Vagina (tissue), 2 donors: ENCODE measurements around the gene AKR1D1.

ENCODE experiments used
- POLR2A ChIP-seq, 2 donors: fragments of 450-650 bp; IDR thresholded peaks; one replicate each; pipeline ENCODE4 v1.6.1; 2017; ENCODE audit warnings: antibody characterized with exemption in 2 of 2, mild to moderate bottlenecking in 2 of 2, moderate library complexity in 2 of 2
- POLR2AphosphoS5 ChIP-seq, 2 donors: sonication (generic); formaldehyde crosslinking; IDR thresholded peaks; one replicate each; pipeline ENCODE4 v1.9.0; 2017; ENCODE audit warnings: antibody characterized with exemption in 2 of 2, mild to moderate bottlenecking in 2 of 2, low read depth in 1 of 2; ENCODE audit not compliant: insufficient read depth in 1 of 2
- TF ChIP-seq, protein P1 (sequence below), 3 experiments: fragments of 450-650 bp in 2 of 3; fragments of 200-600 bp in 1 of 3; sonication (generic) in 1 of 3; IDR thresholded peaks; one replicate each; pipeline ENCODE4 v1.5.1; 2017 to 2019; ENCODE audit warnings: antibody characterized with exemption in 3 of 3, mild to moderate bottlenecking in 2 of 3, moderate library complexity in 2 of 3

DNA sequence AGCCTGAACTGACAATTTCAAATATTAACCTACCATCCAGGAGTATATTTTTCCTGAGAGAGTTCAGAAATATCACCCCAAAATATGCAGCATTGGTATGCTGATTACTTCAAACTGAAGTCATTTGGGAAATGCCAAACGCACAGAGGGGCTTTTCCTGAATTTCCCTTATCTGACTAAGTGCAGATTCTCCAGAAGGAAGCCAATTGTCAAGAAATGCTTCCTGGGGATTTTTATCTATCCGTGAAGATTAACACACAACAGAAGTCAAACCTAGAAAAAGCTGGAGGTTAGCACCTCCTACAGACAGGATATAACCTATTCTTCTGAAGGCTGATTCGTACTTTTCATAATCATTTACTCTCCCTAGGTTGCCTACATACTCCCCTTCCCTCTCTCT is 91.0 kb downstream of the AKR1D1 start:
- TF ChIP-seq POLR2A (IDR thresholded peaks at IDR 0.05) (no peak), POLR2AphosphoS5 (IDR thresholded peaks at IDR 0.05; ENCODE audit: insufficient read depth in 1 of 2, low read depth in 1 of 2) (no peak)
- TF ChIP-seq, protein P1, sequence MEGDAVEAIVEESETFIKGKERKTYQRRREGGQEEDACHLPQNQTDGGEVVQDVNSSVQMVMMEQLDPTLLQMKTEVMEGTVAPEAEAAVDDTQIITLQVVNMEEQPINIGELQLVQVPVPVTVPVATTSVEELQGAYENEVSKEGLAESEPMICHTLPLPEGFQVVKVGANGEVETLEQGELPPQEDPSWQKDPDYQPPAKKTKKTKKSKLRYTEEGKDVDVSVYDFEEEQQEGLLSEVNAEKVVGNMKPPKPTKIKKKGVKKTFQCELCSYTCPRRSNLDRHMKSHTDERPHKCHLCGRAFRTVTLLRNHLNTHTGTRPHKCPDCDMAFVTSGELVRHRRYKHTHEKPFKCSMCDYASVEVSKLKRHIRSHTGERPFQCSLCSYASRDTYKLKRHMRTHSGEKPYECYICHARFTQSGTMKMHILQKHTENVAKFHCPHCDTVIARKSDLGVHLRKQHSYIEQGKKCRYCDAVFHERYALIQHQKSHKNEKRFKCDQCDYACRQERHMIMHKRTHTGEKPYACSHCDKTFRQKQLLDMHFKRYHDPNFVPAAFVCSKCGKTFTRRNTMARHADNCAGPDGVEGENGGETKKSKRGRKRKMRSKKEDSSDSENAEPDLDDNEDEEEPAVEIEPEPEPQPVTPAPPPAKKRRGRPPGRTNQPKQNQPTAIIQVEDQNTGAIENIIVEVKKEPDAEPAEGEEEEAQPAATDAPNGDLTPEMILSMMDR (IDR thresholded peaks at IDR 0.05) = no peak
